Measurements from ENCODE around the gene ATP10B. TPM values are rescaled to one million over a fixed set of nuclear protein-coding genes. Genes with fewer than 3 reads are reported as not detected.

The ATP10B gene
- total RNA-seq, 1 donor from 2014 or later = 1.3 TPM

DNA sequence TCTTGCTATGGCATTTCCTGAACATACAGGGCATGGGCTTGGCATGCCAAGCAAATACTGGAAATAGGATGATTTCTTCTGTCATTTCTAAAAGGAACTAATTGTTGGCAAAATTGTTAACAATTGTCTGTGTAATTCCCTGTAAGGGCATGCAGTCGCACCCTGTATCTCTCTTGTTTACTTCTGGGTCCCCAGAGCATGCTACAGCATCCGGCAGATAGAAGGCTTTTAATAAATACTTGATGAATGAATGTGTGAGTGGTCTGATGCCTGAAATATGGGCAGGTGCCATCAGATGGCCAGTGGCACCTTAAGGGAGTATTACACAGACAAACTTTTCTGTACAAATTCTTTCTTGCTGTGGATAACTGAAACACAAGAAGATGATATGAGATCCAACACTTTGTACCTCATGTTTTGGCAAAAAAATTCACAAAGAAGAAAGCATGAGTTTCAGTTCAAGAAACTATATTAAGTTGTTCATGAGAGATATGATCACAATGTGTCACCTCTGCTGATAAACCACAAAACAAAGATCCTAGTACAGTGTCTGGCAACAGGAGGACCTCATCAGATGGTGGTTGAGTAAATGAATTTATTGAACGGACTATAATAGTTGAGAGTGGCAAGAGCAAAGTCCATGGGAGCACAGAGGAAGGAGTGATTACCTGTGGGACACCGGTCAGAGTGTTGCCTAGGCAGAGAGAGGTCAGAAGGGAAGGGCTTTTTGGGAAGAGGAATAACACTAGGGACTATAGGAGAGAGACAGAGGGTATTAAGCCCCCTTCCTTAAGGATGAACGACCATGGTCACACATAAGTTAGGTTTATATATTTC is 194.2 kb downstream of the ATP10B start:
- DNase-seq (ENCODE audit: low read depth) (no peak), FAIRE-seq (no peak)
- Histone ChIP-seq H3K36me3 (ENCODE audit: control insufficient read depth, insufficient read depth, low read length) (no peaks in the 10 kb centered on the region), H3K27me3 (ENCODE audit: control insufficient read depth, insufficient read depth, low read length) (no peaks in the 10 kb centered on the region), H3K4me3 (ENCODE audit: low read depth, low read length) (no peak overlapping the region)
- TF ChIP-seq, protein P1, sequence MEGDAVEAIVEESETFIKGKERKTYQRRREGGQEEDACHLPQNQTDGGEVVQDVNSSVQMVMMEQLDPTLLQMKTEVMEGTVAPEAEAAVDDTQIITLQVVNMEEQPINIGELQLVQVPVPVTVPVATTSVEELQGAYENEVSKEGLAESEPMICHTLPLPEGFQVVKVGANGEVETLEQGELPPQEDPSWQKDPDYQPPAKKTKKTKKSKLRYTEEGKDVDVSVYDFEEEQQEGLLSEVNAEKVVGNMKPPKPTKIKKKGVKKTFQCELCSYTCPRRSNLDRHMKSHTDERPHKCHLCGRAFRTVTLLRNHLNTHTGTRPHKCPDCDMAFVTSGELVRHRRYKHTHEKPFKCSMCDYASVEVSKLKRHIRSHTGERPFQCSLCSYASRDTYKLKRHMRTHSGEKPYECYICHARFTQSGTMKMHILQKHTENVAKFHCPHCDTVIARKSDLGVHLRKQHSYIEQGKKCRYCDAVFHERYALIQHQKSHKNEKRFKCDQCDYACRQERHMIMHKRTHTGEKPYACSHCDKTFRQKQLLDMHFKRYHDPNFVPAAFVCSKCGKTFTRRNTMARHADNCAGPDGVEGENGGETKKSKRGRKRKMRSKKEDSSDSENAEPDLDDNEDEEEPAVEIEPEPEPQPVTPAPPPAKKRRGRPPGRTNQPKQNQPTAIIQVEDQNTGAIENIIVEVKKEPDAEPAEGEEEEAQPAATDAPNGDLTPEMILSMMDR (IDR thresholded peaks at IDR 0.05; ENCODE audit: insufficient read depth, low read length, severe bottlenecking) = no peak

DNA sequence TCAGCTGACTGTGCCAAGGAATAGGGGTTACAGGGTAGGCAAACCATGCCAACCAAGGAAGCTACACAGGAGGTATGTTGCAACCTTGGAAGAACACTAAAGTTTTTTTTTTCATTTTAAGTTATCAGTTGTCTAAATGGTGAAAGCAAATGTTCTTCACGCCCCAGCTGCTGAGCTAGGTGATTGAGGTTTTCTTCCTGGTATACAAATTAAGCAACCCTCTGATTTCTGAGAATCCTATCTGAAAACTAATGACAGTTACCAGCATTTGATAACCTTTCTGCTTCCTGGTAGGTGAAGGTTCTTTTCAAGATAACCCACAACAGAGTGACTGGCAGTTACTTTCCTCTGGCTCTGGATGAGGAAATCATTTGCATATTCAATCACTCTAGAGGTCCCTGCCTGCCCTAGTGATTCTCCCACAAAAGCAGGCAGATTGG is 194.9 kb downstream of the ATP10B start:
- TF ChIP-seq, protein P1 (IDR thresholded peaks at IDR 0.05; ENCODE audit: insufficient read depth, low read length, severe bottlenecking) = no peak
- Histone ChIP-seq H3K27me3 (ENCODE audit: control insufficient read depth, insufficient read depth, low read length) (no peaks in the 10 kb centered on the region), H3K4me3 (ENCODE audit: low read depth, low read length) (no peak overlapping the region), H3K36me3 (ENCODE audit: control insufficient read depth, insufficient read depth, low read length) (no peaks in the 10 kb centered on the region)
- FAIRE-seq = no peak
- no peak for DNase-seq (ENCODE audit: low read depth)

DNA sequence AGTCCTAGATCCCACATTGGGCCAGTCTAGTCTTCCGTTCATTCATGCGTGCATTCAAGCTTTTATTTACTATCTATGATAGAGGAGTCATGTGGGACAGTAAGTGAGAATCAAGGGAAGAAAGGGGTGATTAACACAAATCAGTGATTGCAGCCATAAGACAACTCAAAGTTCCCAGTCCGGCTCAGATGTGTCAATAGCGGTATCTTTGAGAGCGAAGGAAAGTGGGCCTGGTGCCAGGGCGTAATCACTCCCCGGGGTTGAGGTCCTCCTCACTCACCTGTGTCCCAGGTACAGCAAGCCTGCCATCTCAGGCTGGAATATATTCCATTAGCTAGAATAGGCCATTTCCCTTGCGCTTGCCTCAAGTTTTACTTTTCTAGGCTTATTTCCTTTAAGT is 196.3 kb downstream of the ATP10B start:
- FAIRE-seq = no peak

DNA sequence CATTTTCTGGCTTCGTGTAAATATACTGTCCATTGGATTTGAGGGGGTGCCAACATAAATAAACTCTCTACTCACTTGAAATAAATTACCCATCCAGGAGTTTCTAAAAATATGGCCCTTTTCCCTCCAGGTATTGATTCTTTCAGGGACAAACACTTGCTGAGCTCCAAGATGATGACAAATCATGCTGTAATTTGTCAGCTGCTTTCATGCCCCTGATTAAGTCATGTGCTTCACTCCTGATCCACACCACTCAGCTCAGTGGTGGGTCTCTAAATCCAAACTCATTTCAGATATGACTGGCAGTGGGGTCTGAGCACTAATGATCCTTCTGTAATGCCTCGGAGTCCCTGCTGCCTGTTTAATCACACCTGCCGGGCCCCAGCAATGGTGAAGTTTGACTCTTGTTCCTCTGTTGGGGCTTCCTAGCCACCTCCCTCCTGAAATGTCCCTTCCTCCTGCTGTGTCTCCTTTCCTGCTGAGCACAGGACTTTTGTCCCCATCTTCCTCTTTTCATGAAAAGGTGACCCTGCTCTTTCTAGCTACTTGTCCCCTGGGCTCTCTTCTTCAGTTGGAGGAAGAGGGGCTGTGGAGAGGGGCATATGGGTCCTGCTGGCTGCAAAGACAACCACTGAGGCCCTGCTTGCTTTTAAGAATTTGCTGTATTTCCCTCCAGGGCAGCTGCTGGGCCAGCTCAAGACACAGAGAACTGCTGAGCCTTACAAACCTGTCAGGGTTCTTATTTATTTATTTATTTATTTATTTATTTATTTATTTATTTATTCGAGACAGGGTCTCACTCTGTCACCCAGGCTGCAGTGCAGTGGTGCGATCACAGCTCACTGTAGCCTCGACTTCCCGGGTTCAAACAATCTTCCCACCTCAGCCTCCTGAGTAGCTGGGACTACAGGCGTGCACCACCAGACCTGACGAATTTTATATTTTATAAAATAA is 200.0 kb downstream of the ATP10B start:
- DNase-seq (ENCODE audit: low read depth) (no peak), FAIRE-seq (no peak)
- Histone ChIP-seq H3K4me3 (ENCODE audit: low read depth, low read length) (no peak overlapping the region), H3K27me3 (ENCODE audit: control insufficient read depth, insufficient read depth, low read length) (no peaks in the 10 kb centered on the region), H3K36me3 (ENCODE audit: control insufficient read depth, insufficient read depth, low read length) (no peaks in the 10 kb centered on the region)
- TF ChIP-seq, protein P1 (IDR thresholded peaks at IDR 0.05; ENCODE audit: insufficient read depth, low read length, severe bottlenecking) = no peak

More for the DNA sequence above, 196.3 kb downstream of the ATP10B start:
- no peak for DNase-seq (ENCODE audit: low read depth)
- Histone ChIP-seq H3K36me3 (ENCODE audit: control insufficient read depth, insufficient read depth, low read length) (no peaks in the 10 kb centered on the region), H3K4me3 (ENCODE audit: low read depth, low read length) (no peak overlapping the region), H3K27me3 (ENCODE audit: control insufficient read depth, insufficient read depth, low read length) (no peaks in the 10 kb centered on the region)
- TF ChIP-seq, protein P1 (IDR thresholded peaks at IDR 0.05; ENCODE audit: insufficient read depth, low read length, severe bottlenecking) = no peak

DNA sequence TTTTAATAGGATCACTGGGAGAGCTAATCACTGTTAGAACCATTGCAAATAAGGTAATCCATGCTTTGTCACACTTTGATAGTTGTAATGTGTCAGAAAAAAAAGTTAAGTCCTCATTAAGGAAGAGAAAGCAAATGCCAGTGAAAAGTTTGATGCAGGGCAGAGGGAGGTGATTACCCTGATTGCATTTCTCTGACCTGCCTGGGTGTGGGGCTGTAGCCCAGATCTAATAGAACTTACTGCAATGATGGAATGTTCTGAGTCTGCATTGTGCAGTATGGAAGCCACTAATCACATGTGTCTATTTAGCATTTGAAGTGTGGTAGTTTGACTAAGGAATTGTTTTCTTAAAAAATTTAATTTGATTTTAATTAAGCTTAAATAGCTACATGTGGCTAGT is 202.7 kb downstream of the ATP10B start:
- H3K4me3 ChIP-seq (ENCODE audit: low read depth, low read length) = no peak overlapping the region
- no peaks in the 10 kb centered on the region for H3K27me3 ChIP-seq (ENCODE audit: control insufficient read depth, insufficient read depth, low read length)
- TF ChIP-seq, protein P1 (IDR thresholded peaks at IDR 0.05; ENCODE audit: insufficient read depth, low read length, severe bottlenecking) = peak; percentile 48
- FAIRE-seq (no peak), DNase-seq (ENCODE audit: low read depth) (peak; percentile 10)
- H3K36me3 ChIP-seq (ENCODE audit: control insufficient read depth, insufficient read depth, low read length) = no peaks in the 10 kb centered on the region
